GM18517 (cell line): ENCODE results near the gene SHANK1.

Experiments
- ATAC-seq: cut with Tn5 transposase; IDR thresholded peaks from one replicate; pipeline ENCODE4 v1.9.1; 2021; ENCODE audit warnings: mild to moderate bottlenecking, moderate library complexity; ENCODE audit not compliant: unreplicated experiment

Gene SHANK1

GRCh38 chr19:50713556-50714236 is 5.9 kb downstream of the SHANK1 start:
- ATAC-seq: no peak

- ATAC-seq: no peak
These were observed 6.8 kb downstream of the SHANK1 start for GRCh38 chr19:50712833-50713232.

- ATAC-seq: no peak
These were observed 7.8 kb downstream of the SHANK1 start for GRCh38 chr19:50711805-50712204.

- ATAC-seq: no peak
These were observed 8.4 kb downstream of the SHANK1 start for GRCh38 chr19:50711196-50711595.

DNA sequence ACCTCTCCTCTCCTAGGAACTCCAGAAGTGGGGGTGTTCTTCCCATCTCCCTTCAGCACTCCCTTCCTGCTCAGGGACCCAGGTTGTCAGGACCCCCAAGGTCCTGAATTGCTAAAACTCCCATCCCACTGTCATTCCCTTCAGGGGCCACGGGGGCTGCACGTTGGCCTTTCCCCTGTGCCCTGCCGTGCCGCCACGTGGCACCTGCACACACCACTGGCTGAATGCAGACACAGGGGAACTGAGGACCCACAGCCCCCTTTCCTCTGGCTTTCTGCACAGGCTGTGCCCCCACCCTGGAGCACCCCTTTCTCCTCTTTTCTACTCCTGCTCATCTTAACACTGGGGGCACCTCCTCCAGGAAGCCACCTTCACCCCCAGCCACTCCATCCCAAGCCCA is 9.0 kb downstream of the SHANK1 start:
- ATAC-seq: no peak

DNA sequence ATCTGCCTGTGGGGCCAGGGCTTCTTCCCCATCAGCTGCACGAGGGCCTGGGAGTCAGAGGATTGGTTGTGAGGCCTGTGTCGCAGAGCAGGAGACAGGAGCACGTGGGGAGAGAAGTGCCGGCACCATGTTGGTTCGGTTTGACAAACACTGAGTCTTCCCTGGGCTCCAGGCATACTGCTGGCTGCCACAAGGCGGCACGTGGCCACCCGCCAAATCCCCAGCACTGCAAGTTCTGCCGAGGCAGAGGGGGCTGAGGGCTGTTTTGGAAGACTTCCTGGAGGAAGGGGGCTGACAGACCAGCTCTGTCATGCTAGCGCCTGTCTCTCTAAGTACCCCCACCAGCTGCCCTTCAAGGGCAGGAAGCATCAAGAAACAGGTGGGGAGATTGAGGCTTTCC is 9.5 kb downstream of the SHANK1 start:
- ATAC-seq: no peak

- no peak for ATAC-seq
These were observed 11.3 kb downstream of the SHANK1 start for GRCh38 chr19:50708179-50708879.

- ATAC-seq: no peak
These were observed 13.2 kb downstream of the SHANK1 start for GRCh38 chr19:50706387-50706786.

GRCh38 chr19:50705422-50706019 is 14.1 kb downstream of the SHANK1 start:
- ATAC-seq: no peak

DNA sequence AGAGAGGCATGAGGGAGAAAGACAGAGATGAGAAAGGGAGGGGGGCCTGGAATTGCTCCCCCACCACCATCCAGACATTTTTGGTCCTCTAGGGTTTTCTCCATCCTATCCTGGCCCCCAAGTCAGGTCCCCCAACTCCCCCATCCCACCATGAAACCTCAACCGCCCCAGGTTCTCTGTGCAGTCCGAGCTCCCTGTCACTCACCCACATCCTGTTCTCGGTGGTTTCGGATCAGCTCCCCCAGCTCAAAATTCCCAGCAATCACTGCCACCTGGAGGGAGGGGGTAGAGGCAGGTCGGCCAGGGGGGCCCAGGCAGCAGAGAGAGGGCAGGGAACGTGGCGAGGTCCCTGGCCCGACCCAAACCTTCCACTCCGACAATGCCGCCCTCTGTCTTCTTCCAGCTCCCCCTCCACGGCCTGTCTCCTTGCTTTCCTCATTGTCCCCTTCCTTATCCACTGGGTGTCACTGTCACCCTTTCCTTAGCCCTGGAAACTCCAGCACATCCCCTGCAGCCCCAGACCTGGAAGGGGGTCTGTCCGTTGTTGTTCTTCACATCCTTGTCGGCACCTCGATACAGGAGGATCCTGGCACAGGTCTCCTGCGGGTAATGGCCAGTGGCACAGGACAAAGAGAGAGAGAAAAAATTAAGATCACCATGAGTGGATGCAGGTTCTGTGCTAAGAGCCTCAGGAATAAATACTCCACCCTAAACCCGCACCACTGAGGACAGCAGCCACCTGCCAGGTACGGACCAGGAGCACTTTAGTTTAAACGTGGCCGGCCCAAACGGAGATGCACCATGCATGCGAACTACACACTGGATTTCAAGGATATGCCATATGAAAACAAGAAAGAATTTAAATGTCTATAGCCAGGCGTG is 15.4 kb downstream of the SHANK1 start:
- no peak for ATAC-seq

- no peak for ATAC-seq
These were observed 16.5 kb downstream of the SHANK1 start for GRCh38 chr19:50702871-50703829.

GRCh38 chr19:50702158-50702870 is 17.3 kb downstream of the SHANK1 start:
- no peak for ATAC-seq

DNA sequence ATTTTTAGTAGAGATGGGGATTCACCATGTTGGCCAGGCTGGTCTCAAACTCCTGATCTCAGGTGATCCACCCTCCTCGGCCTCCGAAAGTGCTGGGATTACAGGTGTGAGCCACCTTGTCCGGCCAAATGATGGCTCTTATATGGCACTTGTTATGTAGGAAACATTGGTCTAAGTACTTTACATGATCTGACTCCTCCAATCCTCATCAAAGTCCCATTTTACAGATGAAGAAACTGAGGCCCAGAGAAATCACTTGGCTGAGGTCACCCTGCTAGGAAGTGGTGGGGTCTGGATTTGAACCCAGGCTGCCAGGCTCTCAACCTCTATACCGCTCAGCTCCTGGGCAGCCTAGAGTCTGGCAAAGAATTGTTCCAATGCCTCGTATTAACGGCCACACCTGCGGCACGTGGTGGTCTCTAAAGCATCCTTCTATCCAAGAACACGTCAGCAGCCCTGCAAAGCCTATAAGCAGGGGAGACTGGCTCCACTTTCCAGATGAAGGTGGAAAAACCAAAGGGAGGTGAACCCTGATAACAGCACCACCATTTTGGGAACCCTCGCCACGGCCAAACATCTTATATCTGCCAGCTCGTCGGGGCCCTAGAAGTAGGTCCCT is 18.1 kb downstream of the SHANK1 start:
- no peak for ATAC-seq

GRCh38 chr19:50697414-50698124 is 22.0 kb downstream of the SHANK1 start:
- ATAC-seq: no peak

GRCh38 chr19:50696094-50696483 is 23.5 kb downstream of the SHANK1 start:
- ATAC-seq: no peak

GRCh38 chr19:50695251-50696093 is 24.1 kb downstream of the SHANK1 start:
- ATAC-seq: no peak

DNA sequence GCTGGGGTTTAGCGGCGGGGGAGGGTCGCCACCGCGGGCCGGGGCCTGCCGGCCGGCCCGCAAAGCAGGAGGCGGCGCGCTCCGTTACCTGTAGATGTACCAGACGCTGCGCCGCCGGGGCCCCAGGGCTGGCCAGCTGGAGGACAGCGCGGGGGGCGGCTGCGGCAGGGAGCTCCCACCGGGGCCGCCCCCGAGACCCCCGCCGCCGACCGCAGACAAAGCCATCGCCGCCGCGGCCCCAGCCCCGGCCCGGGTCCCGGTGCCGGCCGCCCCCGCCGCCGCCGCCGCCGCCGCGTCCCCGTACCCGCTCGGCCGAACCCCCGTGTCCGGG is 24.8 kb downstream of the SHANK1 start:
- no peak for ATAC-seq
